Panc1 (cell line): ENCODE results near the gene ABCA8. TPM values are rescaled to one million over a fixed set of nuclear protein-coding genes. Genes with fewer than 3 reads are reported as not detected.

Source experiments
- ATAC-seq: fragments of 200-7000 bp; cut with Tn5 transposase; 2 replicates; pipeline ENCODE4 v1.9.1; 2020; ENCODE audit warnings: mild to moderate bottlenecking, moderate library complexity
- BruUV-seq: library from RNA; stranded (reverse); fragments of 400-500 nt; replicated peaks from 2 replicates; lab custom pipeline; 2021; lab: Mats Ljungman, UMichigan
- CTCF ChIA-PET: fragments of 300-600 bp; sonication (Branson Sonifier 250); formaldehyde crosslinking; loops from one replicate; lab custom pipeline; 2022; ENCODE audit warnings: antibody characterized with exemption; lab: Charles Lee
- POLR2A ChIA-PET: fragments of 300-600 bp; sonication (Branson Sonifier 250); formaldehyde crosslinking; loops from one replicate; lab custom pipeline; 2022; ENCODE audit warnings: antibody characterized with exemption; lab: Charles Lee
- DNase-seq: peaks from one replicate; pipeline ENCODE4 v3.0.0-alpha.2; 2010; ENCODE audit warnings: low read depth, low spot score
- H3K27ac ChIP-seq: 2 replicates; pipeline ENCODE4 v1.5.1; 2011; ENCODE audit warnings: mild to moderate bottlenecking, low read length, inconsistent platforms
- H3K27me3 ChIP-seq: fragments of 200-500 bp; sonication (Bioruptor generic); 2 replicates; pipeline ENCODE4 v1.6.0; 2014; ENCODE audit warnings: low read length, inconsistent platforms; ENCODE audit not compliant: control insufficient read depth, insufficient read depth
- H3K36me3 ChIP-seq: fragments of 200-500 bp; sonication (Bioruptor generic); 2 replicates; pipeline ENCODE4 v1.5.1; 2014; ENCODE audit warnings: inconsistent platforms, mild to moderate bottlenecking, low read length, moderate library complexity; ENCODE audit not compliant: control insufficient read depth, insufficient read depth
- H3K4me1 ChIP-seq: 2 replicates; pipeline ENCODE4 v1.5.1; 2011; ENCODE audit warnings: inconsistent platforms, mild to moderate bottlenecking, low read length, moderate library complexity; ENCODE audit not compliant: control insufficient read depth, insufficient read depth
- H3K4me3 ChIP-seq, 2 experiments: 2 replicates each; pipeline ENCODE4 v1.5.1; 2011 to 2012; ENCODE audit warnings: low read depth in 2 of 2, low read length in 2 of 2, mild to moderate bottlenecking in 2 of 2, inconsistent platforms in 1 of 2, moderate library complexity in 1 of 2
- H3K9me3 ChIP-seq: fragments of 200-500 bp; sonication (Bioruptor generic); 2 replicates; pipeline ENCODE4 v1.5.1; 2014; ENCODE audit warnings: low read depth, mild to moderate bottlenecking, inconsistent platforms, low read length, moderate library complexity; ENCODE audit not compliant: control insufficient read depth, insufficient read depth
- POLR2AphosphoS5 ChIP-seq: IDR thresholded peaks from 2 replicates; pipeline ENCODE4 v1.6.1; 2012; ENCODE audit warnings: mild to moderate bottlenecking, low read depth, low read length, moderate library complexity
- SIN3A ChIP-seq: IDR thresholded peaks from 2 replicates; pipeline ENCODE4 v1.6.1; 2012; ENCODE audit warnings: low read depth, mild to moderate bottlenecking, low read length, moderate library complexity, borderline replicate concordance; ENCODE audit not compliant: insufficient read depth
- TCF7L2 ChIP-seq: IDR thresholded peaks from 2 replicates; pipeline ENCODE4 v1.6.1; 2011; ENCODE audit warnings: mild to moderate bottlenecking, low read depth, low read length, inconsistent platforms
- in situ Hi-C: cut with HindIII; loops from 2 replicates; pipeline ENCODE4 v1.10.0; 2016; ENCODE audit warnings: low sequenced_read_pairs, low pct_unique_long_range_greater_than_20kb
- intact Hi-C: fragments of 100-400 bp; cut with micrococcal nuclease; formaldehyde crosslinking; loops from one replicate; pipeline ENCODE4 v1.10.0; 2022; ENCODE audit not compliant: unreplicated experiment
- total RNA-seq: library from RNA; stranded (reverse); gene quantifications from one replicate; pipeline ENCODE4 v1.2.1, GENCODE V29; 2021; ENCODE audit not compliant: unreplicated experiment
- TF ChIP-seq, protein P1 (sequence below): fragments of 450-650 bp; IDR thresholded peaks from 2 replicates; pipeline ENCODE4 v1.5.1; 2017; ENCODE audit warnings: mild to moderate bottlenecking
- TF ChIP-seq, protein P2 (sequence below), 2 experiments: IDR thresholded peaks; 2 replicates each; pipeline ENCODE4 v1.6.1; 2011 to 2012; ENCODE audit warnings: low read depth in 2 of 2, control low read depth in 1 of 2, low read length in 1 of 2, mild to moderate bottlenecking in 1 of 2, moderate library complexity in 1 of 2; ENCODE audit not compliant: insufficient read depth in 1 of 2

Gene ABCA8
- total RNA-seq, 1 experiment from 2014 or later: 0.23 TPM

DNA sequence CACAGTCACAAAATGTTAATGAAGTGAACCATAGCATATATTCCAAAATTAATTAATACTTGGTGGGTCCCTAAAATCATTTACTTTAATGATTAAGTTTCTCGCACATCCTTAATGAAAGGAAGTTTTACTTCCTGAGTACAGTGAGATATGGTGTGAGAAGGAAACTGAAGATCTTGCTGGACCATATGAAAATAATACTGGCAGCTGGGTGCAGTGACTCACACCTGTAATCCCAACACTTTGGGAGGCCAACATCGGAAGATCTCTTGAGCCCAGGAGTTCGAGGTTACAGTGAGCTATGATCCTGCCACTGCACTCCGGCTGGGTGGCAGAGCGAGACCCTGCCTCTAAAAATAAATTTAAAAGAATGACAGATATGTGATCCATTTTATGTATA is 62.5 kb downstream of the ABCA8 start:
- Histone ChIP-seq H3K36me3 (no peaks in the 10 kb centered on the region), H3K9me3 (no peaks in the 10 kb centered on the region), H3K4me1 (no peaks in the 10 kb centered on the region), H3K27ac (no peak overlapping the region), H3K4me3 (no peak overlapping the region), H3K27me3 (no peaks in the 10 kb centered on the region)
- in situ Hi-C loops (no loop called here), intact Hi-C loops (no loop called here)
- ChIA-PET CTCF (no interaction called here), POLR2A (no interaction called here)
- BruUV-seq: no TSS peak
- DNase-seq (no peak), ATAC-seq (no peak)
- TF ChIP-seq SIN3A (no peak), TCF7L2 (no peak), POLR2AphosphoS5 (no peak)
- TF ChIP-seq, protein P1, sequence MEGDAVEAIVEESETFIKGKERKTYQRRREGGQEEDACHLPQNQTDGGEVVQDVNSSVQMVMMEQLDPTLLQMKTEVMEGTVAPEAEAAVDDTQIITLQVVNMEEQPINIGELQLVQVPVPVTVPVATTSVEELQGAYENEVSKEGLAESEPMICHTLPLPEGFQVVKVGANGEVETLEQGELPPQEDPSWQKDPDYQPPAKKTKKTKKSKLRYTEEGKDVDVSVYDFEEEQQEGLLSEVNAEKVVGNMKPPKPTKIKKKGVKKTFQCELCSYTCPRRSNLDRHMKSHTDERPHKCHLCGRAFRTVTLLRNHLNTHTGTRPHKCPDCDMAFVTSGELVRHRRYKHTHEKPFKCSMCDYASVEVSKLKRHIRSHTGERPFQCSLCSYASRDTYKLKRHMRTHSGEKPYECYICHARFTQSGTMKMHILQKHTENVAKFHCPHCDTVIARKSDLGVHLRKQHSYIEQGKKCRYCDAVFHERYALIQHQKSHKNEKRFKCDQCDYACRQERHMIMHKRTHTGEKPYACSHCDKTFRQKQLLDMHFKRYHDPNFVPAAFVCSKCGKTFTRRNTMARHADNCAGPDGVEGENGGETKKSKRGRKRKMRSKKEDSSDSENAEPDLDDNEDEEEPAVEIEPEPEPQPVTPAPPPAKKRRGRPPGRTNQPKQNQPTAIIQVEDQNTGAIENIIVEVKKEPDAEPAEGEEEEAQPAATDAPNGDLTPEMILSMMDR: no peak
- TF ChIP-seq, protein P2, sequence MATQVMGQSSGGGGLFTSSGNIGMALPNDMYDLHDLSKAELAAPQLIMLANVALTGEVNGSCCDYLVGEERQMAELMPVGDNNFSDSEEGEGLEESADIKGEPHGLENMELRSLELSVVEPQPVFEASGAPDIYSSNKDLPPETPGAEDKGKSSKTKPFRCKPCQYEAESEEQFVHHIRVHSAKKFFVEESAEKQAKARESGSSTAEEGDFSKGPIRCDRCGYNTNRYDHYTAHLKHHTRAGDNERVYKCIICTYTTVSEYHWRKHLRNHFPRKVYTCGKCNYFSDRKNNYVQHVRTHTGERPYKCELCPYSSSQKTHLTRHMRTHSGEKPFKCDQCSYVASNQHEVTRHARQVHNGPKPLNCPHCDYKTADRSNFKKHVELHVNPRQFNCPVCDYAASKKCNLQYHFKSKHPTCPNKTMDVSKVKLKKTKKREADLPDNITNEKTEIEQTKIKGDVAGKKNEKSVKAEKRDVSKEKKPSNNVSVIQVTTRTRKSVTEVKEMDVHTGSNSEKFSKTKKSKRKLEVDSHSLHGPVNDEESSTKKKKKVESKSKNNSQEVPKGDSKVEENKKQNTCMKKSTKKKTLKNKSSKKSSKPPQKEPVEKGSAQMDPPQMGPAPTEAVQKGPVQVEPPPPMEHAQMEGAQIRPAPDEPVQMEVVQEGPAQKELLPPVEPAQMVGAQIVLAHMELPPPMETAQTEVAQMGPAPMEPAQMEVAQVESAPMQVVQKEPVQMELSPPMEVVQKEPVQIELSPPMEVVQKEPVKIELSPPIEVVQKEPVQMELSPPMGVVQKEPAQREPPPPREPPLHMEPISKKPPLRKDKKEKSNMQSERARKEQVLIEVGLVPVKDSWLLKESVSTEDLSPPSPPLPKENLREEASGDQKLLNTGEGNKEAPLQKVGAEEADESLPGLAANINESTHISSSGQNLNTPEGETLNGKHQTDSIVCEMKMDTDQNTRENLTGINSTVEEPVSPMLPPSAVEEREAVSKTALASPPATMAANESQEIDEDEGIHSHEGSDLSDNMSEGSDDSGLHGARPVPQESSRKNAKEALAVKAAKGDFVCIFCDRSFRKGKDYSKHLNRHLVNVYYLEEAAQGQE (IDR thresholded peaks at IDR 0.05; ENCODE audit: insufficient read depth in 1 of 2, low read depth in 2 of 2, low read length in 1 of 2): no peak

DNA sequence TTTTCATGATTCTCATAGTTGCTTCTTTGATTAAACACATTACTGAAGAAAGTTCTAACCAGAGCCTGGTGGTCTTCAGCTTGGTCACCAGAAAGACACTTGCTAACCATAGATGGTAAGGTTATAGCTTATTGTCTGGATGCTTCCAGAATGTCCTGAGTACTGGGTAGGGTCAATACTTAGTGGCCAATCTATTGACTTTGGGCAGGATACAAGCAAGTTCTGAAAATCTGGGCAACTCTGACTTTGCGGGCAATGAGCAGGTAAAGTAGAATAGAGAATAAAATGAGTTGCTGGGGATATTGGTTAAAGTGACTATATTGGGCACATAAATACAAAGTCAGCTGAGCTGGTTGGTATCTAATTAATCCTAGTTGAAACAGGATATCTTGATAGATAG is 63.0 kb downstream of the ABCA8 start:
- TF ChIP-seq, protein P2 (IDR thresholded peaks at IDR 0.05; ENCODE audit: insufficient read depth in 1 of 2, low read depth in 2 of 2, low read length in 1 of 2): no peak
- TF ChIP-seq SIN3A (no peak), TCF7L2 (no peak), POLR2AphosphoS5 (no peak)
- TF ChIP-seq, protein P1: no peak
- intact Hi-C loops: no loop called here
- ChIA-PET CTCF (no interaction called here), POLR2A (no interaction called here)
- BruUV-seq: no TSS peak
- Histone ChIP-seq H3K27ac (no peak overlapping the region), H3K4me3 (no peak overlapping the region), H3K9me3 (no peaks in the 10 kb centered on the region), H3K4me1 (no peaks in the 10 kb centered on the region), H3K27me3 (no peaks in the 10 kb centered on the region), H3K36me3 (no peaks in the 10 kb centered on the region)
- ATAC-seq (no peak), DNase-seq (no peak)
- in situ Hi-C loops: no loop called here
